IPS-18a (cell line): ENCODE measurements around the gene RPS6KB2.
"Not testable (repeated sequence)": the region's sequence is repeated elsewhere in the genome, so short reads cannot be mapped to it uniquely, and the experiment has no call there.

ENCODE experiments used
- H3K27ac ChIP-seq: one replicate; pipeline ENCODE4 v1.5.1; 2013; ENCODE audit warnings: low read length
- H3K27me3 ChIP-seq: one replicate; pipeline ENCODE4 v1.6.1; 2013; ENCODE audit warnings: mild to moderate bottlenecking, low read length; ENCODE audit not compliant: control insufficient read depth, insufficient read depth
- H3K36me3 ChIP-seq: one replicate; pipeline ENCODE4 v1.6.1; 2013; ENCODE audit warnings: low read depth, low read length; ENCODE audit not compliant: control insufficient read depth
- H3K4me1 ChIP-seq: one replicate; pipeline ENCODE4 v1.6.1; 2013; ENCODE audit warnings: low read depth, low read length; ENCODE audit not compliant: control insufficient read depth
- H3K4me3 ChIP-seq: one replicate; pipeline ENCODE4 v1.5.1; 2013; ENCODE audit warnings: low read length
- H3K9ac ChIP-seq: one replicate; pipeline ENCODE4 v1.6.1; 2013; ENCODE audit warnings: mild to moderate bottlenecking, low read length, moderate library complexity
- H3K9me3 ChIP-seq: one replicate; pipeline ENCODE4 v1.6.1; 2013; ENCODE audit warnings: low read depth, low read length; ENCODE audit not compliant: control insufficient read depth

Gene RPS6KB2

DNA sequence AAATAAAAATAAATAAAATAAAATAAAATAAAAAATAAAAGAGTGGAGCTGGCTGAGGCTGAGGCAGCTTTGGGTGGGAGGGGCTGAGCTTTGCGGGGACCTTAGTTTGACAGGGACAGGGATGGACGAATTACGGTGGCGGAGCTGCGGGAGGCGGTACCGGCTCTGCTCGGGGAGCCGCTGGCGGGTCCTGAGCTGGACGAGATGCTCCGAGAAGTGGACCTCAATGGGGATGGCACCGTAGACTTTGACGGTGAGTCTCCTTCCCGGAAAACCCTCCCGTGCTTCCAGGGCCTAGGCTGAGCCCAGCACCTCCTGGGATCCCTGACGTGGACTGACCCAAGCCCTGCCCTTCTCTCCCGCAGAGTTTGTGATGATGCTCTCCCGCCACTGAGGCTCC lies 30.0 kb downstream of the RPS6KB2 start:
- Histone ChIP-seq H3K9ac (no peak overlapping the region), H3K4me1 (no peaks in the 10 kb centered on the region), H3K9me3 (no peaks in the 10 kb centered on the region), H3K27ac (no peak overlapping the region), H3K27me3 (no peaks in the 10 kb centered on the region), H3K36me3 (no peaks in the 10 kb centered on the region), H3K4me3 (no peak overlapping the region)

- Histone ChIP-seq H3K9ac (no peak overlapping the region), H3K36me3 (no peaks in the 10 kb centered on the region), H3K27me3 (no peaks in the 10 kb centered on the region), H3K27ac (no peak overlapping the region), H3K9me3 (no peaks in the 10 kb centered on the region), H3K4me3 (no peak overlapping the region), H3K4me1 (peaks cover 7% of the 10 kb centered on the region)
Measured at GRCh38 chr11:67463186-67463585, 34.9 kb downstream of the RPS6KB2 start.

- H3K4me3 ChIP-seq = peak overlapping the region; percentile 86
- no peak overlapping the region for H3K27ac ChIP-seq
Measured at GRCh38 chr11:67463680-67464410, 35.6 kb downstream of the RPS6KB2 start.

DNA sequence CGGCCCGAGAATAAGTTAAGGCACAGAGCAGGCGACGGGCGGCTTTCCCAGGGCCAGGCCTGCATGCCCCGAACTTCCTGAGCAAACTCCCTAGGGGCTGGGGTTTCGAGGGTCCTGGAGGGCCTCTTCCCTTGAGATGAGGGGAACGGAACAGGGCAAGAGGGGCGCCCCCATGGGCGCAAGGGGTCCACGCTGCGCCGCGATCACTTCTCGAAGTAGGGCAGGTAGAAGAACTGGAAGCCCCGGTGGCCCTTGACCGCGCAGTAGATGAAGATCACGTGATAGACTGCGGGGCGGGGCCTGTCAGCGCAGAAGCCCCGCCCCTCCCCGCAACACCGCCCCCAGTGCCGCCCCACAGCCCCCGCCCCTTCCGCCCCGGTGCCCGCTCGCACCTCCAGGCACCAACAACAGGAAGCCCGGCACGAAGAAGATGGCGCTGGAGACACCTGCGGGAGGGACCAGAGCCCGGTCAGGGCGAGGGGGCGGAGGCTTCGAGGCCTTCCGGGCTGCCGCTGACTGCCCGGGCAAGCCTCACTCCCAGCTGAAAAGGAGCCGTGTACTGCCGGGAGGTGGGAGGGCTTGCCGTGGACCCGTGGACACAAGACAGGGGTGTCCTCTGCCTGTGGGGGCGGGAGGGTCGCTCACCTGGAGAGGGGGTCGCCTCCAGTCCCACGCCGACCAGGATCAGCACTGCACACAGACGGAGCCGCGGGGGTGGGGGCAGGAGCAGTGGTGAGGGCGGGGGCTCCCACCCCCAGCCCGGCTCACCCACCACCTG lies 36.3 kb downstream of the RPS6KB2 start:
- Histone ChIP-seq H3K9me3 (no peaks in the 10 kb centered on the region), H3K4me1 (peaks cover 7% of the 10 kb centered on the region), H3K36me3 (no peaks in the 10 kb centered on the region), H3K9ac (peak overlapping the region; percentile 91), H3K27ac (peak overlapping the region; percentile 84), H3K27me3 (no peaks in the 10 kb centered on the region), H3K4me3 (peak overlapping the region; percentile 86)

More at GRCh38 chr11:67463680-67464410, 35.6 kb downstream of the RPS6KB2 start:
- Histone ChIP-seq H3K9ac (no peak overlapping the region), H3K9me3 (no peaks in the 10 kb centered on the region), H3K27me3 (no peaks in the 10 kb centered on the region), H3K4me1 (peaks cover 7% of the 10 kb centered on the region), H3K36me3 (no peaks in the 10 kb centered on the region)

DNA sequence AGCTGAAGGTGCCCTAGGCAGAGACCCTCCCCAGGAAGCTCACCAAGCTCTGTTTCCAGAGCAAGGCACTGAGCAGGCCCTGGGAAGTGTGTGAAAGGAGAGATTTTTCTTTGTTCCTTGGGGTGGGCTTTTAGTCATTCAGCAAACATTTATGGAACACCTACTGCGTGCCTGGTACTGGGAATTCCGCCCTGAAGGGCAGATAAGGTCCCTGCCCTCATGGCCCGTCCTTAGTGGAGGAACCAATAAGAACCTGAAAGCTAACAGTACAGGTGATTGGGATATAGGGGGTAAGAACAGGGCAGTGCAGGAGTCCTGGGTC lies 36.9 kb downstream of the RPS6KB2 start:
- Histone ChIP-seq H3K9me3 (no peaks in the 10 kb centered on the region), H3K27ac (peak overlapping the region; percentile 84), H3K4me3 (peak overlapping the region; percentile 86), H3K9ac (peak overlapping the region; percentile 91), H3K27me3 (no peaks in the 10 kb centered on the region), H3K4me1 (peaks cover 7% of the 10 kb centered on the region), H3K36me3 (no peaks in the 10 kb centered on the region)

DNA sequence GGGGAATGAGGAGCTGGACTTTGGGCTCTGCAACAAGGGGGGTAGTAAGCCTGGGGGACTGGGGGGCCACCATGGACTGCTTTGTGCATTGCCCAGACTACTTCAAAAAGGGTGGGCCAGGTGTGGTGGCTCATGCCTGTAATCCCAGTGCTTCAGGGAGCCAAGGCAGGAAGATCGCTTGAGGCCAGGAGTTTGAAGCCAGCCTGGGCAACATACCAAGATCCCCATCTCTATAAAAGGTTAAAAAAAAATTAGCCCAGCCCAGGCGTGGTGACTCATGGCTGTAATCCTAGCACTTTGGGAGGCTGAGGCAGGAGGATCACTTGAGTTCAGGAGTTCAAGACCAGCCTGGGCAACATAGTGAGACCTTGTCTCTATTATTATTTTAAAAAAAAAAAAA lies 37.2 kb downstream of the RPS6KB2 start:
- peak overlapping the region; percentile 91 for H3K9ac ChIP-seq
- H3K27ac ChIP-seq = peak overlapping the region; percentile 84
- H3K9me3 ChIP-seq, H3K36me3 ChIP-seq, H3K27me3 ChIP-seq, H3K4me1 ChIP-seq: not testable (repeated sequence)
- peak overlapping the region; percentile 86 for H3K4me3 ChIP-seq

- no peaks in the 10 kb centered on the region for H3K27me3 ChIP-seq
- no peak overlapping the region for H3K4me3 ChIP-seq
- H3K9me3 ChIP-seq = no peaks in the 10 kb centered on the region
- no peak overlapping the region for H3K27ac ChIP-seq
- H3K9ac ChIP-seq = no peak overlapping the region
- peaks cover 7% of the 10 kb centered on the region for H3K4me1 ChIP-seq
- no peaks in the 10 kb centered on the region for H3K36me3 ChIP-seq
Measured at GRCh38 chr11:67466367-67466766, 38.1 kb downstream of the RPS6KB2 start.

- Histone ChIP-seq H3K9me3 (no peaks in the 10 kb centered on the region), H3K4me3 (no peak overlapping the region), H3K27ac (no peak overlapping the region), H3K9ac (no peak overlapping the region), H3K36me3 (no peaks in the 10 kb centered on the region), H3K27me3 (no peaks in the 10 kb centered on the region), H3K4me1 (peaks cover 7% of the 10 kb centered on the region)
Measured at GRCh38 chr11:67466962-67467771, 38.9 kb downstream of the RPS6KB2 start.

DNA sequence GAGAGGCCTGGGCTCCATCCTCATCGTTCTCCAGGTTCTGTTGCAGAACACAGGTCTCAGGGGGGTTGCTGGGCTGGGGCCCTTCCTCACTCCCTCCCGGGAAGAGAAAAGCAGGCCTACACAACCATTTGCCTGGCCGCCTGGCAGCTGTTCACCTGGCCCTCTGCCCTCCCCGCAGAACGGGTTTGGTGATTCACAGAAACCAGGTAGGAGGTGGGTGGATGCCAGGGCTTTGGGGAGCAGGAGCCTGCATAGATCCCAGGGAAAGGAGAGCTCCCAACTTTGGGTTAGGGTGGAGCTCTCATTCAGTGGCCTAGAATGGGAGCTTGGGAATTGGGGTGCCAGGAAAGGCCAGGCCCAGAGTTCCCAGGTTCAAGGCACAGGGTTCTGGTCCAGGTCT lies 39.8 kb downstream of the RPS6KB2 start:
- H3K9ac ChIP-seq = peak overlapping the region; percentile 69
- H3K9me3 ChIP-seq = no peaks in the 10 kb centered on the region
- peaks cover 7% of the 10 kb centered on the region for H3K4me1 ChIP-seq
- H3K36me3 ChIP-seq = no peaks in the 10 kb centered on the region
- H3K4me3 ChIP-seq = peak overlapping the region; percentile 78
- H3K27ac ChIP-seq = no peak overlapping the region
- H3K27me3 ChIP-seq = no peaks in the 10 kb centered on the region

- H3K9ac ChIP-seq = peak overlapping the region; percentile 69
- no peaks in the 10 kb centered on the region for H3K36me3 ChIP-seq
- H3K27me3 ChIP-seq = no peaks in the 10 kb centered on the region
- no peak overlapping the region for H3K27ac ChIP-seq
- H3K9me3 ChIP-seq = no peaks in the 10 kb centered on the region
- peaks cover 7% of the 10 kb centered on the region for H3K4me1 ChIP-seq
- H3K4me3 ChIP-seq = peak overlapping the region; percentile 78
Measured at GRCh38 chr11:67468456-67468758, 40.1 kb downstream of the RPS6KB2 start.

- H3K4me3 ChIP-seq = peak within 1 kb of the TSS; percentile 78
- no peaks in the 10 kb centered on the region for H3K9me3 ChIP-seq
- no peaks in the 10 kb centered on the region for H3K27me3 ChIP-seq
- no peak within 1 kb of the TSS for H3K27ac ChIP-seq
- H3K9ac ChIP-seq = peak within 1 kb of the TSS; percentile 69
- peaks cover 5% of the 10 kb centered on the region for H3K4me1 ChIP-seq
- H3K36me3 ChIP-seq = no peaks in the 10 kb centered on the region
Measured at GRCh38 chr11:67468759-67469507, 40.6 kb downstream of the RPS6KB2 start, which contains the start of gene TMEM134. Gene TMEM134 (minus strand): TSS chr11:67469251. CDS start chr11:67469192, 59 bp downstream.
